ENCODE data around the gene MCTP1.

DNA sequence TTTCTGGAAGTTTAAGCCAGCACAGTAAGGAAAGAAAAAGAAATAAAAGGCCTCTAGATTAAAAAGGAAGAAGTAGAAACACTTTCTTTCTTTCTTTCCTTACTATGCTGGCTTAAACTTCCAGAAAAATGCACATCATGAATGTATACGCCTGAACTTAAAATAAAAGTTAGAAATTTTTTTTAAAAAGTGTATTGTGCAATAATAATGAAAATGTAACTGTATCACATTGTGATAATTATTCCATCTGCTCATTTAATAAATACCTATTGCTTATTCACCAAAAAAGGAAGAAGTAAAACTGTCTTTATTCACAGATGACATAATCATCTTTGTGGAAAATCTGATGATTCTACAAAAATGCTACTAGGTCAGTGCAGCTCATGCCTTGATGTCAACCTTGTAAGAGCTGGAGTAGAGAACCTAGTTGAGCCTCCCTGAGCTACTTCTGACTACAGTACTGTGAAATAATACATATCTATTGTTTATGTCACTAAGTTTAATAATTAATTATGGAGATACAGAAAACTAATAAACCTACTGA lies 49.4 kb downstream of the MCTP1 start:
- TF ChIP-seq CTCF (conservative IDR thresholded peaks at IDR 0.05 in 1 of 2, IDR thresholded peaks at IDR 0.05 in 1 of 2; ENCODE audit: extremely low read depth in 1 of 2, insufficient read depth in 1 of 2, low read depth in 1 of 2, low read length in 2 of 2) (no peak), EZH2 (IDR thresholded peaks at IDR 0.05; ENCODE audit: borderline replicate concordance, low read length) (no peak)

All from mammary epithelial cell (primary cell).